SU-DHL-6 (cell line): ENCODE results near the gene NEK6.

Experiments used
- EZH2phosphoT487 ChIP-seq: fragments of 200-600 bp; sonication (generic), shearing (Covaris generic); conservative IDR thresholded peaks from 2 replicates; pipeline ENCODE4 v1.6.1; 2018; ENCODE audit warnings: mild to moderate bottlenecking, antibody characterized with exemption, low read length, moderate library complexity, mixed read lengths
- TF ChIP-seq, protein P1 (sequence below): fragments of 200-600 bp; sonication (generic); IDR thresholded peaks from one replicate; pipeline ENCODE4 v1.5.1; 2017; ENCODE audit warnings: antibody characterized with exemption, mild to moderate bottlenecking, low read length, moderate library complexity; ENCODE audit not compliant: insufficient read depth, poor library complexity, severe bottlenecking

- TF ChIP-seq, protein P1, sequence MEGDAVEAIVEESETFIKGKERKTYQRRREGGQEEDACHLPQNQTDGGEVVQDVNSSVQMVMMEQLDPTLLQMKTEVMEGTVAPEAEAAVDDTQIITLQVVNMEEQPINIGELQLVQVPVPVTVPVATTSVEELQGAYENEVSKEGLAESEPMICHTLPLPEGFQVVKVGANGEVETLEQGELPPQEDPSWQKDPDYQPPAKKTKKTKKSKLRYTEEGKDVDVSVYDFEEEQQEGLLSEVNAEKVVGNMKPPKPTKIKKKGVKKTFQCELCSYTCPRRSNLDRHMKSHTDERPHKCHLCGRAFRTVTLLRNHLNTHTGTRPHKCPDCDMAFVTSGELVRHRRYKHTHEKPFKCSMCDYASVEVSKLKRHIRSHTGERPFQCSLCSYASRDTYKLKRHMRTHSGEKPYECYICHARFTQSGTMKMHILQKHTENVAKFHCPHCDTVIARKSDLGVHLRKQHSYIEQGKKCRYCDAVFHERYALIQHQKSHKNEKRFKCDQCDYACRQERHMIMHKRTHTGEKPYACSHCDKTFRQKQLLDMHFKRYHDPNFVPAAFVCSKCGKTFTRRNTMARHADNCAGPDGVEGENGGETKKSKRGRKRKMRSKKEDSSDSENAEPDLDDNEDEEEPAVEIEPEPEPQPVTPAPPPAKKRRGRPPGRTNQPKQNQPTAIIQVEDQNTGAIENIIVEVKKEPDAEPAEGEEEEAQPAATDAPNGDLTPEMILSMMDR, result no peak
- no peak for TF ChIP-seq EZH2phosphoT487
Measured at GRCh38 chr9:124375726-124376125, 118.0 kb downstream of the NEK6 start.
